Measurements from ENCODE around the gene GPX2. TPM values are rescaled to one million over a fixed set of nuclear protein-coding genes. Genes with fewer than 3 reads are reported as not detected.

The GPX2 gene
- total and polyA plus RNA-seq, 2 of the 8 experiments (the other 6 are each of a cell fraction or from before 2014, with no cell fraction given), result 0.30 to 0.89 TPM

- TF ChIP-seq, protein P1, sequence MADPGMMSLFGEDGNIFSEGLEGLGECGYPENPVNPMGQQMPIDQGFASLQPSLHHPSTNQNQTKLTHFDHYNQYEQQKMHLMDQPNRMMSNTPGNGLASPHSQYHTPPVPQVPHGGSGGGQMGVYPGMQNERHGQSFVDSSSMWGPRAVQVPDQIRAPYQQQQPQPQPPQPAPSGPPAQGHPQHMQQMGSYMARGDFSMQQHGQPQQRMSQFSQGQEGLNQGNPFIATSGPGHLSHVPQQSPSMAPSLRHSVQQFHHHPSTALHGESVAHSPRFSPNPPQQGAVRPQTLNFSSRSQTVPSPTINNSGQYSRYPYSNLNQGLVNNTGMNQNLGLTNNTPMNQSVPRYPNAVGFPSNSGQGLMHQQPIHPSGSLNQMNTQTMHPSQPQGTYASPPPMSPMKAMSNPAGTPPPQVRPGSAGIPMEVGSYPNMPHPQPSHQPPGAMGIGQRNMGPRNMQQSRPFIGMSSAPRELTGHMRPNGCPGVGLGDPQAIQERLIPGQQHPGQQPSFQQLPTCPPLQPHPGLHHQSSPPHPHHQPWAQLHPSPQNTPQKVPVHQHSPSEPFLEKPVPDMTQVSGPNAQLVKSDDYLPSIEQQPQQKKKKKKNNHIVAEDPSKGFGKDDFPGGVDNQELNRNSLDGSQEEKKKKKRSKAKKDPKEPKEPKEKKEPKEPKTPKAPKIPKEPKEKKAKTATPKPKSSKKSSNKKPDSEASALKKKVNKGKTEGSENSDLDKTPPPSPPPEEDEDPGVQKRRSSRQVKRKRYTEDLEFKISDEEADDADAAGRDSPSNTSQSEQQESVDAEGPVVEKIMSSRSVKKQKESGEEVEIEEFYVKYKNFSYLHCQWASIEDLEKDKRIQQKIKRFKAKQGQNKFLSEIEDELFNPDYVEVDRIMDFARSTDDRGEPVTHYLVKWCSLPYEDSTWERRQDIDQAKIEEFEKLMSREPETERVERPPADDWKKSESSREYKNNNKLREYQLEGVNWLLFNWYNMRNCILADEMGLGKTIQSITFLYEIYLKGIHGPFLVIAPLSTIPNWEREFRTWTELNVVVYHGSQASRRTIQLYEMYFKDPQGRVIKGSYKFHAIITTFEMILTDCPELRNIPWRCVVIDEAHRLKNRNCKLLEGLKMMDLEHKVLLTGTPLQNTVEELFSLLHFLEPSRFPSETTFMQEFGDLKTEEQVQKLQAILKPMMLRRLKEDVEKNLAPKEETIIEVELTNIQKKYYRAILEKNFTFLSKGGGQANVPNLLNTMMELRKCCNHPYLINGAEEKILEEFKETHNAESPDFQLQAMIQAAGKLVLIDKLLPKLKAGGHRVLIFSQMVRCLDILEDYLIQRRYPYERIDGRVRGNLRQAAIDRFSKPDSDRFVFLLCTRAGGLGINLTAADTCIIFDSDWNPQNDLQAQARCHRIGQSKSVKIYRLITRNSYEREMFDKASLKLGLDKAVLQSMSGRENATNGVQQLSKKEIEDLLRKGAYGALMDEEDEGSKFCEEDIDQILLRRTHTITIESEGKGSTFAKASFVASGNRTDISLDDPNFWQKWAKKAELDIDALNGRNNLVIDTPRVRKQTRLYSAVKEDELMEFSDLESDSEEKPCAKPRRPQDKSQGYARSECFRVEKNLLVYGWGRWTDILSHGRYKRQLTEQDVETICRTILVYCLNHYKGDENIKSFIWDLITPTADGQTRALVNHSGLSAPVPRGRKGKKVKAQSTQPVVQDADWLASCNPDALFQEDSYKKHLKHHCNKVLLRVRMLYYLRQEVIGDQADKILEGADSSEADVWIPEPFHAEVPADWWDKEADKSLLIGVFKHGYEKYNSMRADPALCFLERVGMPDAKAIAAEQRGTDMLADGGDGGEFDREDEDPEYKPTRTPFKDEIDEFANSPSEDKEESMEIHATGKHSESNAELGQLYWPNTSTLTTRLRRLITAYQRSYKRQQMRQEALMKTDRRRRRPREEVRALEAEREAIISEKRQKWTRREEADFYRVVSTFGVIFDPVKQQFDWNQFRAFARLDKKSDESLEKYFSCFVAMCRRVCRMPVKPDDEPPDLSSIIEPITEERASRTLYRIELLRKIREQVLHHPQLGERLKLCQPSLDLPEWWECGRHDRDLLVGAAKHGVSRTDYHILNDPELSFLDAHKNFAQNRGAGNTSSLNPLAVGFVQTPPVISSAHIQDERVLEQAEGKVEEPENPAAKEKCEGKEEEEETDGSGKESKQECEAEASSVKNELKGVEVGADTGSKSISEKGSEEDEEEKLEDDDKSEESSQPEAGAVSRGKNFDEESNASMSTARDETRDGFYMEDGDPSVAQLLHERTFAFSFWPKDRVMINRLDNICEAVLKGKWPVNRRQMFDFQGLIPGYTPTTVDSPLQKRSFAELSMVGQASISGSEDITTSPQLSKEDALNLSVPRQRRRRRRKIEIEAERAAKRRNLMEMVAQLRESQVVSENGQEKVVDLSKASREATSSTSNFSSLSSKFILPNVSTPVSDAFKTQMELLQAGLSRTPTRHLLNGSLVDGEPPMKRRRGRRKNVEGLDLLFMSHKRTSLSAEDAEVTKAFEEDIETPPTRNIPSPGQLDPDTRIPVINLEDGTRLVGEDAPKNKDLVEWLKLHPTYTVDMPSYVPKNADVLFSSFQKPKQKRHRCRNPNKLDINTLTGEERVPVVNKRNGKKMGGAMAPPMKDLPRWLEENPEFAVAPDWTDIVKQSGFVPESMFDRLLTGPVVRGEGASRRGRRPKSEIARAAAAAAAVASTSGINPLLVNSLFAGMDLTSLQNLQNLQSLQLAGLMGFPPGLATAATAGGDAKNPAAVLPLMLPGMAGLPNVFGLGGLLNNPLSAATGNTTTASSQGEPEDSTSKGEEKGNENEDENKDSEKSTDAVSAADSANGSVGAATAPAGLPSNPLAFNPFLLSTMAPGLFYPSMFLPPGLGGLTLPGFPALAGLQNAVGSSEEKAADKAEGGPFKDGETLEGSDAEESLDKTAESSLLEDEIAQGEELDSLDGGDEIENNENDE (IDR thresholded peaks at IDR 0.05; ENCODE audit: insufficient replicate concordance, low read length), result no peak
- TF ChIP-seq, protein P2, sequence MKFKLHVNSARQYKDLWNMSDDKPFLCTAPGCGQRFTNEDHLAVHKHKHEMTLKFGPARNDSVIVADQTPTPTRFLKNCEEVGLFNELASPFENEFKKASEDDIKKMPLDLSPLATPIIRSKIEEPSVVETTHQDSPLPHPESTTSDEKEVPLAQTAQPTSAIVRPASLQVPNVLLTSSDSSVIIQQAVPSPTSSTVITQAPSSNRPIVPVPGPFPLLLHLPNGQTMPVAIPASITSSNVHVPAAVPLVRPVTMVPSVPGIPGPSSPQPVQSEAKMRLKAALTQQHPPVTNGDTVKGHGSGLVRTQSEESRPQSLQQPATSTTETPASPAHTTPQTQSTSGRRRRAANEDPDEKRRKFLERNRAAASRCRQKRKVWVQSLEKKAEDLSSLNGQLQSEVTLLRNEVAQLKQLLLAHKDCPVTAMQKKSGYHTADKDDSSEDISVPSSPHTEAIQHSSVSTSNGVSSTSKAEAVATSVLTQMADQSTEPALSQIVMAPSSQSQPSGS (IDR thresholded peaks at IDR 0.05; ENCODE audit: low read length), result no peak
- TF ChIP-seq TBP (IDR thresholded peaks at IDR 0.05; ENCODE audit: low read depth, low read length) (no peak), SIN3A (conservative IDR thresholded peaks at IDR 0.05 in 1 of 2, IDR thresholded peaks at IDR 0.05 in 1 of 2; ENCODE audit: low read depth in 1 of 2, low read length in 2 of 2) (no peak), SIX5 (IDR thresholded peaks at IDR 0.05; ENCODE audit: low read depth, low read length) (no peak), YY1 (IDR thresholded peaks at IDR 0.05; ENCODE audit: low read depth, low read length) (no peak), JUND (IDR thresholded peaks at IDR 0.05; ENCODE audit: low read length) (no peak), HDAC6 (IDR thresholded peaks at IDR 0.05; ENCODE audit: low read depth, low read length) (no peak), TCF12 (IDR thresholded peaks at IDR 0.05; ENCODE audit: low read depth, low read length) (no peak), BCL11A (IDR thresholded peaks at IDR 0.05; ENCODE audit: low read depth in 2 of 2, low read length in 2 of 2) (no peak), GABPA (IDR thresholded peaks at IDR 0.05; ENCODE audit: borderline replicate concordance, insufficient read depth, low read length) (no peak)
Measured at GRCh38 chr14:64958201-64958600, 15.7 kb upstream of the GPX2 start (continued).
